HG03175 (cell line): ENCODE data around the gene FBH1.
"Not testable (repeated sequence)": the region's sequence is repeated elsewhere in the genome, so short reads cannot be mapped to it uniquely, and the experiment has no call there.

Source experiments
- ATAC-seq: cut with Tn5 transposase; IDR thresholded peaks from one replicate; pipeline ENCODE4 v1.9.1; 2021; ENCODE audit warnings: mild to moderate bottlenecking, moderate library complexity; ENCODE audit not compliant: unreplicated experiment

The FBH1 gene

DNA sequence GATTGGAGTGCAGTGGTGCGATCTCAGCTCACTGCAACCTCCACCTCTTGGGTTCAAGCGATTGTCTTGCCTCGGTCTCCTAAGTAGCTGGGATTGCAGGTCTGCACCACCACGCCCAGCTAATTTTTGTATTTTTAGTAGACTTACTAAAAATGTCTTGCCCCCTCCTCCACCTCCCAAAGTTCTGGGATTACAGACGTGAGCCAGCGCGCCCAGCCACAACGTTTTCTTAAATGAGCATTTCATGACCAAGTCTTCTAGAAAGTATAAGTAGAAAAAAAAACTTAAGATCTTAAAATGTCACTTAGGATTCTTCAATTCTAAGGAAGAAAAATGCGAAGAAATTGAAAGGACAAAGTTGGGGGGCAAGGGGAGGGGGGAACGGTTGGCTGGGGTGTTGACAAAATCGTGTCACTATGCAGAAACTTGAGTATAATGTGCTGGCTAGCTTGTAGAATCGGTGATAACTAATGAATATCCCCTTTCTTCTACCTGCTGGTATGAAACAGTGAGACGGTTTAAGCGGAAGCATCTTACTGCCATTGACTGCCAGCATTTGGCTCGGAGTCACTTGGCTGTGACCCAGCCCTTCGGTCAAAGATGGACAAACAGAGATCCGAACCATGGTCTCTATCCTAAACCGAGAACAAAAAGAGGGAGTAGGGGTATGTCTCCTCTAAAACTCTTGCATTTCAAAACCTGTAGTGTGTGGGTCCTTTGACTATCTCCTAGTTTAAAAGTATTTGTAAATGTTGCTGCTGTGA is 12.7 kb downstream of the FBH1 start:
- ATAC-seq = no peak

GRCh38 chr10:5903563-5903962 is 13.5 kb downstream of the FBH1 start:
- no peak for ATAC-seq

DNA sequence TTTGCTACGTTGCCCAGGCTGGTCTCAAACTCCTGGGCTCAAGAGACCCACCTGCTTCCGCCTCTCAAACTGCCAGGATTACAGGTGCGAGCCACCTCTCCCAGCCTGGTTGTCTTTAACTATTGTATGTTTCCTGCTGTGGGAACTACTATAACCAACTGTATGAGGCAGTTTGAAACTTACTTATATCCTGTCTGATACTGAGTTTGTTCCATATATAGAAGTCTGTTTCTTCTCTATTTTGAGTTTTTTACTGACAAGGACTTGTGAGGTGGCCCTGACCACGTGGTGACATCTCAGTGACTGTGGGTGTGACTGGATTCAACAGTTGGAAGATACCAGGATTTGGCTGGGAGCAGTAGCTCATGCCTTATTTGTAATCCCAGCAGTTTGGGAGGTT is 14.2 kb downstream of the FBH1 start:
- peak; percentile 97 for ATAC-seq

DNA sequence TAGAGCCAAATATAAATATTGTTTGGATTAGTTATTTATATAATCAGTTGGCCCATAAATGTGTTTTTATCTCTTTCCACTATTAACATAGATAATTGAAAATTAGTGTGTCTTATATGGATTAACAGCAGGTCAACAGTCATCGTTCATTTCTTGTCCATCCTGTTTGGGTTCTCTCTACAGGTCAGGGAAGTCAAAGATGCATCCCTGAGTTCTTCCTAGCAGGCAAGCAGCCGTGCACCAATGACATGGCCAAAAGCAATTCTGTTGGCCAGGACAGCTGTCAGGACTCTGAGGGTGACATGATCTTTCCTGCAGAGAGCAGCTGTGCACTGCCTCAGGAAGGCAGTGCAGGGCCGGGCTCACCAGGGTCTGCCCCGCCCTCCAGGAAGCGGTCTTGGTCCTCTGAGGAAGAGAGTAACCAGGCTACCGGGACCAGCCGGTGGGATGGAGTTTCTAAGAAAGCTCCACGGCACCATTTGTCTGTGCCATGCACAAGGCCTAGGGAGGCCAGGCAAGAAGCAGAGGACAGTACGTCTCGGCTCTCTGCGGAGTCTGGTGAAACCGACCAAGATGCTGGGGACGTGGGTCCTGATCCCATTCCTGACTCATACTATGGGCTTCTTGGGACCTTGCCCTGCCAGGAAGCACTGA is 15.9 kb downstream of the FBH1 start:
- ATAC-seq = no peak

- no peak for ATAC-seq
These were observed 16.6 kb downstream of the FBH1 start for GRCh38 chr10:5906651-5907050.

GRCh38 chr10:5908676-5909075 is 18.6 kb downstream of the FBH1 start:
- not testable (repeated sequence) for ATAC-seq

GRCh38 chr10:5910323-5911100 is 20.5 kb downstream of the FBH1 start:
- no peak for ATAC-seq

- ATAC-seq = no peak
These were observed 21.6 kb downstream of the FBH1 start for GRCh38 chr10:5911670-5912069.

GRCh38 chr10:5913736-5914135 is 23.7 kb downstream of the FBH1 start:
- ATAC-seq = no peak

DNA sequence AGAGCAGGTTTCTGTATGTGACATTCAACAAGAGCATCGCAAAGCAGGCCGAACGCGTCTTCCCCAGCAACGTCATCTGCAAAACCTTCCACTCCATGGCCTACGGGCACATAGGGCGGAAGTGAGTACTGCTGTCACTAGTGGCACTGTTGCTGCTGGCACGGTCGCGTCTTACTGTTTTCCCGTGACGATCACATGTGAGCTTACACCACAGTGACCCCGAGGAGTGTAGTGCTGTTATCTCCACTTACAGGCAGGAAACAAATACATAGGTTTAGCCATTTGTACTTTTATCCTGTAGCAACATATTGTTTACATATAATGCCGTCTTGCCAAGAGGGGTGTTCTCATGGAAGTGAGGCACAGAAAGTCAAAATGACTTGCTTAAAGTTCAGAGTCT is 25.4 kb downstream of the FBH1 start:
- ATAC-seq = no peak

DNA sequence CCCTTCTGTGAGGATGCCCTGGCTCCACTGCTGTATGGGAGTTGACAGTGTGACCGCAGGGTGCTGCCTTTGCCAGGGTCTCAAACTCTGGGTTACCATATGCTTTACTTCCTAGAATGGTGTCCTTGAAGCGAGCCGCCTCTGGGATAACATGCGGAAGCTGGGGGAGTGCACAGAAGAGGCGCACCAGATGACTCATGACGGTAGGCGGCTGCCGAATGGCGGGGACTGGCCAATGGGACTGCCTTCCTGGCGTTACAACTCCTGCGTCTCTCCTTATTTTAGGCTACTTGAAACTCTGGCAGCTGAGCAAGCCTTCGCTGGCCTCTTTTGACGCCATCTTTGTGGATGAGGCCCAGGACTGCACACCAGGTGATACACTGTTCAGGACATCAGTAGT is 27.3 kb downstream of the FBH1 start:
- no peak for ATAC-seq

DNA sequence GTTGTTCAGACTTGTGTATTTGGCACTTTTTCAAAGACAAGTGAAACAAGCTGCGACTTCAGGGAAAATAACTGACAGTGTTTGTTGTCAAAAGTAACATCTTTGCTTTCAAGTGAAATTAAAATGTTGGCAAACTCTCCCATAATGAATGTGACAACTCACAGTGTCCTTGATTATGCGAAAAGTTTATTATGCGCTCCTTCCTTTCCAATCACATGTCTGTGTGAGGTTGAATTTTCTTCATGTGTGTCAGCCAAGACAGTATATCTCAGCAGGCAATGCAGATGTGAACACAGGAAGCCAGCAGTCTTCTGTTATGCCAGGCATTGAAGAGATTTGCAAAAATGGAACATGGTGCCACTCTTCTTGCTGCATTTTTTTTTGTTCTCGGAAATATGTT is 28.7 kb downstream of the FBH1 start:
- no peak for ATAC-seq

DNA sequence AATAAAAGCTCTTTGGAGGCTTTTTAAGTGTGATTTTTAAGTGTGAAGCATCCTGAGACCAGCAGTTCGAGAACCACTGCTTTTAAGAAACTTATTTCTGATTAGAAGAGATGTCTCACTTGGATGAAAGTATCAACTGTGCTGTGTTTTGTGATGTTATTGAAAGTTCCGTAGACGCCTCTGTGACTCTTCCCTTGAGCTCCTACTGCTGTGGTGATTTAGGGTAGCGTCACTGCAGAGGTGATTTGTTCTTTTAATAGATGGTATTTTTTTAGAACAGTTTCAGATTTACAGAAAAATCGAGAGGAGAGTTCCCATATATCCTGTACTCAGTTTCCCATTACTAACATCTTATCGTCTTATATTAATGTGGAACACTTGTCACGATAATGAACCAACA is 29.5 kb downstream of the FBH1 start:
- ATAC-seq = no peak

GRCh38 chr10:5921746-5922145 is 31.7 kb downstream of the FBH1 start:
- no peak for ATAC-seq

- no peak for ATAC-seq
These were observed 34.8 kb downstream of the FBH1 start for GRCh38 chr10:5924889-5925288.

GRCh38 chr10:5927306-5927705 is 37.3 kb downstream of the FBH1 start:
- no peak for ATAC-seq

GRCh38 chr10:5929442-5929841 is 39.4 kb downstream of the FBH1 start:
- ATAC-seq = no peak

- ATAC-seq = no peak
These were observed 40.2 kb downstream of the FBH1 start for GRCh38 chr10:5930272-5930671.

DNA sequence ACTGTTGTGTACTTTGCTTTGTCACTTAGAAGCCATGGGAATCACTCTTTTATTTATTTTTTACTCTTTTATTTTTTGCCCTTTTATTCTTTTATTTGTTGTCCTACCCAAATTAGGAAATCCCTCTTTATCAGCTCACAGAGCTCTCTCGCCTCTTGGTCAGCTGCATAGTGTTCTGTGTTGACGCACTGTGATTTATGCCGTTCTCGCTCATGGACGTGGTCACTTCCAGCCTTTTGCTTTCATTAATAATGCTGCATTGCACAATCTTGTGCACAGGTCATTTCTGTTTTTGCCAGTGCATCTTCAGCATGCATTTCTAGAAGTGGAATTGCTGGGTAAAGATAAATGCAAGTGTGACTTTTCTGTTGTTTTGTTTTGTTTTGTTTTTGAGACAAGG is 42.3 kb downstream of the FBH1 start:
- ATAC-seq = no peak

GRCh38 chr10:5933909-5934546 is 44.0 kb downstream of the FBH1 start:
- ATAC-seq = no peak

DNA sequence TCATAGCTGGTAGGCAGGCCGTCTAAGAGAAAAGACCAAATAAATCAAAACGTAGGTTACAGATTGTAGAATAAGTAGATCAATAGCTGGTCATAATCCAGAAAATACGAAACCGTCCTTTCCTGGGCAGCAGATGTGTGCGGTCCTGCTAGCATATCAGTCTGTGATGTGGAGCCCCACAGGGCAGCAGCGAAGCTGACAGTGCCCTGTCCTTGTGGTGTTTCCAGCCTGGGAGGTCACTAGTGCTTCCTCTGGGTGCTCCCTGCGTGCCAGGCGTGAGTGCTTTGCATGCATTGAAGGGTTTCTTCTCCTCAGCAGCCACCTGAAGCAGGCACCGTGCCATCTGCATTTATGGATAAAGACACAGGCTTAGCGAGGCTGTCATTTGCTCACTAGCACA is 45.6 kb downstream of the FBH1 start:
- ATAC-seq = no peak
